Measurements from ENCODE around the gene NADSYN1. TPM values are rescaled to one million over a fixed set of nuclear protein-coding genes. Genes with fewer than 3 reads are reported as not detected.

Gene NADSYN1
- total RNA-seq, 2 experiments from 2014 or later, result 70.9 to 122 TPM

DNA sequence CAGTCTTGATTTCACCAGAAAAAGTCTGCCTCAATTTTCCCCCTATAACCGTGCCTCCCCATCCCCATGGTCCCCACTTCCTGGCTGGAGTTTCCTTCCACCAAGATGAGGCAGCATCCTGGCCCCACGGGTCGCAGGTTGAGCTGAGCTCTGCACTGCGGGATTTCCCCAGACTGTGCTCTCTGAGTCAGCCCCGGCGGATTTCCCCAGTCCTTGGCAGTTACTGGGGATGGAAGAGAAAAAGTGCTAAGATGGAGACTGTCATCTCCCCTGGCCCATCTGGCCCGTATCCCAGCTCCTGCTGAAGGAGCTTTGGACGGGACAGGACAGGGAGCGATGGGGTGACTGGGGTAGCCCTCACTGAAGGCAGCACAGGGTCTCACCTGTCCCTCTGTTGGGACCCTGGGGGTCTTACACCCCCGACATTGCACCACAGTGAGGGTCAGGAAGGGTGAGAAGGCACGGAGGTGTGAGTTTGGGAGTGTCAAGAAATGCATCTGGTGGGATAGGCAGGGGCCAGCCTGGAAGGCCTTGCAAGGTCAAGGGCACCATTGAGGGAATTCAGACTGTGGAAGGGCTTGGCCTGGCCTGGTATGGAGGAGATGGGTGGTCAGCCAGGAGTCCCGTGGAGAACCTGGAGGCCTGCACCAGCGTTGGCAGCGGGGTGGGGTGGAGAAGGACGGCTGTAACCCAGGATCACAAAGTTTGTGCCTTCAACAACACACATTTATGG is 36.5 kb downstream of the NADSYN1 start:
- peaks cover 10% of the 10 kb centered on the region; the same call in 1 of the 2 replicates for H3K36me3 ChIP-seq (ENCODE audit: insufficient read depth, low read length)
- no peak overlapping the region for H3K4me3 ChIP-seq (ENCODE audit: low read depth, low read length, poor library complexity, severe bottlenecking)
- H3K9me2 ChIP-seq (ENCODE audit: insufficient read depth, low read length), result no peaks in the 10 kb centered on the region
- no peak overlapping the region for H3K27ac ChIP-seq (ENCODE audit: low read depth, low read length, poor library complexity, severe bottlenecking)
- no peak overlapping the region for H3K4me2 ChIP-seq (ENCODE audit: low read length)
- intact Hi-C loops (cut with micrococcal nuclease; ENCODE audit: unreplicated experiment), result no loop called here
- H4K20me1 ChIP-seq (ENCODE audit: insufficient read depth, low read length), result no peaks in the 10 kb centered on the region
- no peaks in the 10 kb centered on the region for H3K4me1 ChIP-seq (ENCODE audit: insufficient read depth, low read length, poor library complexity, severe bottlenecking)
- no peaks in the 10 kb centered on the region for H3K9me3 ChIP-seq (ENCODE audit: low read length)
- DNase-seq (ENCODE audit: low spot score), result no peak
- ChIA-PET CTCF (ENCODE audit: unreplicated experiment) (no interaction called here), POLR2A (no interaction called here)
- BruUV-seq (replicated peaks), result no TSS peak
- no peak overlapping the region for H2AFZ ChIP-seq (ENCODE audit: low read length)
- TF ChIP-seq EZH2phosphoT487 (IDR thresholded peaks at IDR 0.05; ENCODE audit: borderline replicate concordance, low read depth, low read length), result no peak
- TF ChIP-seq, protein P1, sequence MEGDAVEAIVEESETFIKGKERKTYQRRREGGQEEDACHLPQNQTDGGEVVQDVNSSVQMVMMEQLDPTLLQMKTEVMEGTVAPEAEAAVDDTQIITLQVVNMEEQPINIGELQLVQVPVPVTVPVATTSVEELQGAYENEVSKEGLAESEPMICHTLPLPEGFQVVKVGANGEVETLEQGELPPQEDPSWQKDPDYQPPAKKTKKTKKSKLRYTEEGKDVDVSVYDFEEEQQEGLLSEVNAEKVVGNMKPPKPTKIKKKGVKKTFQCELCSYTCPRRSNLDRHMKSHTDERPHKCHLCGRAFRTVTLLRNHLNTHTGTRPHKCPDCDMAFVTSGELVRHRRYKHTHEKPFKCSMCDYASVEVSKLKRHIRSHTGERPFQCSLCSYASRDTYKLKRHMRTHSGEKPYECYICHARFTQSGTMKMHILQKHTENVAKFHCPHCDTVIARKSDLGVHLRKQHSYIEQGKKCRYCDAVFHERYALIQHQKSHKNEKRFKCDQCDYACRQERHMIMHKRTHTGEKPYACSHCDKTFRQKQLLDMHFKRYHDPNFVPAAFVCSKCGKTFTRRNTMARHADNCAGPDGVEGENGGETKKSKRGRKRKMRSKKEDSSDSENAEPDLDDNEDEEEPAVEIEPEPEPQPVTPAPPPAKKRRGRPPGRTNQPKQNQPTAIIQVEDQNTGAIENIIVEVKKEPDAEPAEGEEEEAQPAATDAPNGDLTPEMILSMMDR (conservative IDR thresholded peaks at IDR 0.05; ENCODE audit: low read length), result no peak
- no peaks in the 10 kb centered on the region for H3K79me2 ChIP-seq (ENCODE audit: insufficient read depth, low read depth, low read length)

DNA sequence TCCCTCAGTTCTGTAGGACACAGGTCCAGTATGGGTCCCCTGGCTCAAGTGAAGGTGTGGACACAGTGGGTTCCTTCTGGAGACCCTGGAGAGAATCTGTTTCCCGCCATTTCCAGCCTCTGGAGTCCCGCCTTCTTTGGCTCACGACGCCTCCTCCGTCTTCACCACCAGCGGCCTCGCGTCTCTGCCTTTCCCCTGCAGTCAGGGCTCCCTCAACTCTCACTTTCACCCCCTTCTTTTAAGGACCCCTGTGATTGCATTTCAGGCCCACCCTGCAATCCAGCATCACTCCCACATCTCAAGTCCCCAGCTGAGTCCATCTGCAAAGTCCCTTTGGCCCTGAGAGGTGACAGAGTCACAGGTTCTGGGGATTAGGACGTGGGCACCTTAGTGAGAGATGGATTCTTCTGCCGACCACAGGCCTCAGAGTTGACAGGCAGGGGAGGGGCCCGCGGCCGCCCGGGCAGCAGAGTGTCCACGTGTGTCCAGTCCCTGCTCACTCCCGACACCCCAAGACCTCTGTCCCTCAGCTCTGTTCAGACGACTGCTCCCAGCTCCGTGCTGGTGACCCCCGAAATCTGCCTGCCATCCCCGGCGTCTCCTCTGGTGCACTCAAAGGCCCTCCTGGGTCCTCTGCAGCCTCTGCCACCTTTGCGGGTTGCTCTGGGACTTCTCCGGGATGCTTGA is 37.2 kb downstream of the NADSYN1 start:
- intact Hi-C loops (cut with micrococcal nuclease; ENCODE audit: unreplicated experiment), result no loop called here
- no TSS peak for BruUV-seq (replicated peaks)
- TF ChIP-seq, protein P1 (conservative IDR thresholded peaks at IDR 0.05; ENCODE audit: low read length), result no peak
- no peak for TF ChIP-seq EZH2phosphoT487 (IDR thresholded peaks at IDR 0.05; ENCODE audit: borderline replicate concordance, low read depth, low read length)

More for the DNA sequence above, 37.2 kb downstream of the NADSYN1 start:
- peaks cover 13% of the 10 kb centered on the region; the same call in 1 of the 2 replicates for H3K36me3 ChIP-seq (ENCODE audit: insufficient read depth, low read length)
- H2AFZ ChIP-seq (ENCODE audit: low read length), result no peak overlapping the region
- H3K4me3 ChIP-seq (ENCODE audit: low read depth, low read length, poor library complexity, severe bottlenecking), result no peak overlapping the region
- ChIA-PET POLR2A (no interaction called here), CTCF (ENCODE audit: unreplicated experiment) (no interaction called here)
- no peaks in the 10 kb centered on the region for H3K9me3 ChIP-seq (ENCODE audit: low read length)
- H4K20me1 ChIP-seq (ENCODE audit: insufficient read depth, low read length), result no peaks in the 10 kb centered on the region
- H3K9me2 ChIP-seq (ENCODE audit: insufficient read depth, low read length), result no peaks in the 10 kb centered on the region
- H3K79me2 ChIP-seq (ENCODE audit: insufficient read depth, low read depth, low read length), result no peaks in the 10 kb centered on the region
- no peak overlapping the region for H3K4me2 ChIP-seq (ENCODE audit: low read length)
- H3K27ac ChIP-seq (ENCODE audit: low read depth, low read length, poor library complexity, severe bottlenecking), result no peak overlapping the region
- H3K4me1 ChIP-seq (ENCODE audit: insufficient read depth, low read length, poor library complexity, severe bottlenecking), result no peaks in the 10 kb centered on the region
- no peak for DNase-seq (ENCODE audit: low spot score)
